Ovary (tissue), 9 donors: ENCODE results near the gene CISD3. TPM values are rescaled to one million over a fixed set of nuclear protein-coding genes. Genes with fewer than 3 reads are reported as not detected.

Source experiments
- DNase-seq, 5 donors: peaks; one replicate each; pipeline ENCODE4 v3.0.0-alpha.2; 2019 to 2020
- H3K27ac ChIP-seq, 2 donors: fragments of 200-600 bp; one replicate each; pipeline versions ENCODE4 v1.5.1 to v1.8.0; 2019 to 2022
- H3K27me3 ChIP-seq: fragments of 200-600 bp; one replicate; pipeline ENCODE4 v1.8.0; 2022
- H3K36me3 ChIP-seq: fragments of 200-600 bp; sonication (generic); one replicate; pipeline ENCODE4 v1.5.1; 2019
- H3K4me1 ChIP-seq: one replicate; pipeline ENCODE4 v1.8.1; 2013; ENCODE audit warnings: mild to moderate bottlenecking, moderate library complexity; ENCODE audit not compliant: insufficient read depth
- H3K4me3 ChIP-seq: fragments of 200-600 bp; sonication (generic); one replicate; pipeline ENCODE4 v1.5.1; 2017
- H3K9me3 ChIP-seq, 2 donors: fragments of 200-600 bp in 1 of 2; sonication (generic) in 1 of 2; one replicate each; pipeline versions ENCODE4 v1.5.1 to v1.8.1; 2013 to 2019; ENCODE audit warnings: mild to moderate bottlenecking in 1 of 2, moderate library complexity in 1 of 2
- CTCF ChIP-seq, 3 donors: fragments of 450-650 bp in 2 of 3; fragments of 200-600 bp in 1 of 3; IDR thresholded peaks; one replicate each; pipeline versions ENCODE4 v1.5.1 to v1.8.0; 2016 to 2022; ENCODE audit warnings: antibody characterized with exemption in 3 of 3, mild to moderate bottlenecking in 1 of 3
- EP300 ChIP-seq: sonication (generic); formaldehyde crosslinking; IDR thresholded peaks from one replicate; pipeline ENCODE4 v1.6.1; 2017; ENCODE audit warnings: antibody characterized with exemption
- POLR2A ChIP-seq: fragments of 450-650 bp; IDR thresholded peaks from one replicate; pipeline ENCODE4 v1.6.1; 2017; ENCODE audit warnings: antibody characterized with exemption, mild to moderate bottlenecking, moderate library complexity
- WGBS, 3 donors: extraction: QIAGEN DNeasy Blood & Tissue Kit in 1 of 3; methylation state at CpG; one replicate each; pipeline versions ENCODE4 v1.1.5 to v1.1.7; 2013 to 2017; 5-methylcytosine and 5-hydroxymethylcytosine counted together
- intact Hi-C, 4 donors: fragments of 100-400 bp; cut with DNase I; formaldehyde crosslinking; loops; one replicate each; pipeline versions ENCODE4 v1.11.0 to v1.15.1; 2022 to 2023
- polyA plus RNA-seq, 2 donors: library from polyadenylated mRNA; stranded (reverse); fragments of 200-250 nt in 1 of 2; fragments of 350-450 nt in 1 of 2; fragmentation: Illumina TruSeq in 1 of 2; extraction: RNeasy Lipid Tissue Mini Kit (QIAGEN cat#74804) in 1 of 2; gene quantifications; one replicate each; pipeline ENCODE4 v1.2.3, GENCODE V29; 2013 to 2014
- total RNA-seq, 7 donors: library from RNA; depleted of rRNA in 2 of 7; stranded (reverse); fragments of >200 nt in 2 of 7; fragmentation: NEBNext Ultra II Directional in 3 of 7; extraction: Animal tissue kit (Norgen Biotek cat#: 25700) in 3 of 7; gene quantifications; one replicate each; pipeline versions ENCODE4 v1.1.0 to v1.2.4, GENCODE V29; 2016 to 2023
- donor health status: DM: no; HTN: no; CAD: no; lungs with moderate emphysema.
- donor health status: DM: no; HTN: no; CAD: no.
- donor health status: Bipolar disorder and iron deficiency.
- donor health status: DM: yes; HTN: yes; CAD: no.
- donor health status: DM: no; HTN: no; CAD: no.
- donor health status: DM: yes; HTN: yes; CAD: no.

Gene CISD3
- total and polyA plus RNA-seq, 9 donors = 6.2 to 31.1 (median 19.7) TPM

GRCh38 chr17:38706505-38707216 is 23.5 kb upstream of the CISD3 start:
- intact Hi-C loops = no loop called here
- Histone ChIP-seq H3K36me3 (no peaks in the 10 kb centered on the region), H3K4me3 (peak overlapping the region; percentile 86), H3K27me3 (no peaks in the 10 kb centered on the region), H3K9me3 (no peaks in the 10 kb centered on the region), H3K4me1 (peaks cover 7% of the 10 kb centered on the region), H3K27ac (peak overlapping the region; percentile 92 to 93)
- DNase-seq = no peak
- TF ChIP-seq CTCF (IDR thresholded peaks at IDR 0.05) (no peak), POLR2A (no peak), EP300 (no peak)
- WGBS, 3 donors = 15 to 19% (median 16%) methylated on average over 19 to 20 of the region's 20 CpGs

- no peaks in the 10 kb centered on the region for H3K36me3 ChIP-seq
- H3K4me1 ChIP-seq = peaks cover 6% of the 10 kb centered on the region
- intact Hi-C loops = no loop called here
- H3K9me3 ChIP-seq = no peaks in the 10 kb centered on the region
- DNase-seq = no peak
- H3K27me3 ChIP-seq = no peaks in the 10 kb centered on the region
- H3K27ac ChIP-seq = no peak overlapping the region
- no peak overlapping the region for H3K4me3 ChIP-seq
- no peak for TF ChIP-seq EP300
- no peak for TF ChIP-seq CTCF (IDR thresholded peaks at IDR 0.05)
- no peak for TF ChIP-seq POLR2A
- 64 to 66% (median 64%) methylated on average over 21 of the region's 21 CpGs for WGBS, 3 donors
Measured at GRCh38 chr17:38707678-38708351, 22.3 kb upstream of the CISD3 start.

GRCh38 chr17:38709104-38709820 is 20.9 kb upstream of the CISD3 start:
- H3K36me3 ChIP-seq = no peaks in the 10 kb centered on the region
- H3K4me3 ChIP-seq = no peak overlapping the region
- TF ChIP-seq CTCF (IDR thresholded peaks at IDR 0.05) (no peak), EP300 (no peak), POLR2A (no peak)
- no peak for DNase-seq
- H3K9me3 ChIP-seq = no peaks in the 10 kb centered on the region
- intact Hi-C loops = no loop called here
- no peak overlapping the region for H3K27ac ChIP-seq
- H3K27me3 ChIP-seq = no peaks in the 10 kb centered on the region
- 86 to 90% (median 89%) methylated on average over 18 of the region's 18 CpGs for WGBS, 3 donors
- peaks cover 6% of the 10 kb centered on the region for H3K4me1 ChIP-seq

- Histone ChIP-seq H3K9me3 (no peaks in the 10 kb centered on the region), H3K27ac (no peak overlapping the region), H3K27me3 (no peaks in the 10 kb centered on the region), H3K36me3 (no peaks in the 10 kb centered on the region), H3K4me3 (no peak overlapping the region), H3K4me1 (peaks cover 6% of the 10 kb centered on the region)
- intact Hi-C loops = no loop called here
- WGBS, 3 donors = 62 to 69% (median 66%) methylated on average over 13 of the region's 13 CpGs
- no peak for TF ChIP-seq CTCF (IDR thresholded peaks at IDR 0.05)
- no peak for TF ChIP-seq POLR2A
- no peak for TF ChIP-seq EP300
- no peak for DNase-seq
Measured at GRCh38 chr17:38709864-38710603, 20.1 kb upstream of the CISD3 start.
